ENCODE measurements around the gene DOCK11. TPM values are rescaled to one million over a fixed set of nuclear protein-coding genes. Genes with fewer than 3 reads are reported as not detected.
A peak's percentile ranks its signal among the peaks of the same experiment; 100 is the strongest.

Gene DOCK11
- total RNA-seq, 4 donors from 2014 or later, result 6.4 to 16.4 (median 9.8) TPM

DNA sequence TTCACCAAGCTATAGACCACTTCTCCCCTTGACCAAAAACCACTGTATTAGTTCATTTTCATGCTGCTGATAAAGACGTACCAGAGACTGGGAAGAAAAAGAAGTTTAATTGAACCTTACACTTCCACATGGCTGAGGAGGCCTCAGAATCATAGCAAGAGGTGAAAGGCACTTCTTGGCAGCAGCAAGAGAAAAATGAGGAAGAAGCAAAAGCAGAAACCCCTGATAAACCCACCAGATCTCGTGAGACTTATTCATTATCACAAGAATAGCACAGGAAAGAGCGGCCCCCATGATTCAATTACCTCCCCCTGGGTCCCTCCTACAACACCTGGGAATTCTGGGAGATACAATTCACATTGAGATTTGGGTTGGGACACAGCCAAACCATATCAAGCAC is 97.8 kb downstream of the DOCK11 start:
- in situ Hi-C loops (cut with MboI; ENCODE audit: low pct_ligation_motif_present in 1 of 4, low pct_unique_long_range_greater_than_20kb in 1 of 4, low sequenced_read_pairs in 3 of 4), result no loop called here
- 58% methylated on average over 3 of the region's 3 CpGs; no CpG with 5 or more reads in 1 of the 2 donors for WGBS, 2 donors (ENCODE audit: low coverage in 1 of 2)
- TF ChIP-seq, protein P1, sequence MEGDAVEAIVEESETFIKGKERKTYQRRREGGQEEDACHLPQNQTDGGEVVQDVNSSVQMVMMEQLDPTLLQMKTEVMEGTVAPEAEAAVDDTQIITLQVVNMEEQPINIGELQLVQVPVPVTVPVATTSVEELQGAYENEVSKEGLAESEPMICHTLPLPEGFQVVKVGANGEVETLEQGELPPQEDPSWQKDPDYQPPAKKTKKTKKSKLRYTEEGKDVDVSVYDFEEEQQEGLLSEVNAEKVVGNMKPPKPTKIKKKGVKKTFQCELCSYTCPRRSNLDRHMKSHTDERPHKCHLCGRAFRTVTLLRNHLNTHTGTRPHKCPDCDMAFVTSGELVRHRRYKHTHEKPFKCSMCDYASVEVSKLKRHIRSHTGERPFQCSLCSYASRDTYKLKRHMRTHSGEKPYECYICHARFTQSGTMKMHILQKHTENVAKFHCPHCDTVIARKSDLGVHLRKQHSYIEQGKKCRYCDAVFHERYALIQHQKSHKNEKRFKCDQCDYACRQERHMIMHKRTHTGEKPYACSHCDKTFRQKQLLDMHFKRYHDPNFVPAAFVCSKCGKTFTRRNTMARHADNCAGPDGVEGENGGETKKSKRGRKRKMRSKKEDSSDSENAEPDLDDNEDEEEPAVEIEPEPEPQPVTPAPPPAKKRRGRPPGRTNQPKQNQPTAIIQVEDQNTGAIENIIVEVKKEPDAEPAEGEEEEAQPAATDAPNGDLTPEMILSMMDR (IDR thresholded peaks at IDR 0.05), result no peak
- no peak for TF ChIP-seq EP300 (IDR thresholded peaks at IDR 0.05; ENCODE audit: low read depth)
- no peak for TF ChIP-seq POLR2AphosphoS5 (IDR thresholded peaks at IDR 0.05)
- TF ChIP-seq POLR2A (IDR thresholded peaks at IDR 0.05), result no peak
- Histone ChIP-seq H3K27me3 (no peaks in the 10 kb centered on the region), H3K4me3 (no peak overlapping the region), H3K4me1 (no peaks in the 10 kb centered on the region), H3K9me3 (no peaks in the 10 kb centered on the region), H3K27ac (no peak overlapping the region), H3K36me3 (no peaks in the 10 kb centered on the region)
- intact Hi-C loops (cut with DNase I; ENCODE audit: low total_unique reads), result no loop called here
- DNase-seq, result no peak

DNA sequence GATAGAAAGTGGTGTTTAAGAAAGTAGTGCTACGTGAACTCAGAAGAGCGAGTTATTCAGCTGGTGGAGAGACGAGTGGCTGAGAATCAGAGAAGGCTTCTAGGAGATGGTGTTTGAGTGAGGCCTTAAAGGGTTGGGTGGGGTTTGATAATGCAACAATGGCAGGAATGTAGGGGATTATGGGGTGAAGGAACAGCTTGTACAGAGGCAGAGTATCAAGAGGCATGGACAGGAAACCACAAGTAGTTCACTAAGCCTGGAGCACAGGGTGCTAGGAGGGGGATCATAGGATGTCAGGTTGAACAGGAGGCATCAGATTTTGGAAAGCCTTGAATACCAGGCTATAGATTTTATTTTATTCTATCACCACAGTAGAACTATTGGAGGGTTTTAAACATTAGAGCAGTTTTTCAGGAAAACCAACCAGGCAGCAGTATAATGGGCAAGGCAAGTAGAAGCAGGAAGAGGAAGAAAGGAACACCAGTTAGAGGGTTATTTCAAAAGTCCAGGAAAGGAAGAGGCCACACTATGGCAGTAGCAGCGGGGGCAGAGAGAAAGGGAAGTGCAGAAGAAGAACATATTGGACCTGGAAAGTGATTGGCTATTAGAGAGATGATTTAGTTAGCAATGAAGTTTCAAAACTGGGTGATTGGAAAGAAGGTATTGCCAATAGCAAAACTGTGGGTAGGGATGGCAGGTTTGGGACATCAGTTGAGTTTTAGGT is 99.2 kb downstream of the DOCK11 start:
- WGBS, 2 donors (ENCODE audit: low coverage in 1 of 2), result 76 to 100% methylated on average over 1 to 4 of the region's 4 CpGs
- Histone ChIP-seq H3K27me3 (no peaks in the 10 kb centered on the region), H3K4me1 (no peaks in the 10 kb centered on the region), H3K27ac (peak overlapping the region in 1 of 4 donors; percentile 19), H3K4me3 (no peak overlapping the region), H3K36me3 (no peaks in the 10 kb centered on the region), H3K9me3 (no peaks in the 10 kb centered on the region)
- TF ChIP-seq EP300 (IDR thresholded peaks at IDR 0.05; ENCODE audit: low read depth) (no peak), POLR2AphosphoS5 (IDR thresholded peaks at IDR 0.05) (no peak), POLR2A (IDR thresholded peaks at IDR 0.05) (no peak)
- TF ChIP-seq, protein P1 (IDR thresholded peaks at IDR 0.05), result no peak
- in situ Hi-C loops (cut with MboI; ENCODE audit: low pct_ligation_motif_present in 1 of 4, low pct_unique_long_range_greater_than_20kb in 1 of 4, low sequenced_read_pairs in 3 of 4) (no loop called here), intact Hi-C loops (cut with DNase I; ENCODE audit: low total_unique reads) (loop anchor here (5.0 kb wide), 1 partner anchor 133 kb away; no protein-coding TSS in a partner anchor)
- no peak for DNase-seq

DNA sequence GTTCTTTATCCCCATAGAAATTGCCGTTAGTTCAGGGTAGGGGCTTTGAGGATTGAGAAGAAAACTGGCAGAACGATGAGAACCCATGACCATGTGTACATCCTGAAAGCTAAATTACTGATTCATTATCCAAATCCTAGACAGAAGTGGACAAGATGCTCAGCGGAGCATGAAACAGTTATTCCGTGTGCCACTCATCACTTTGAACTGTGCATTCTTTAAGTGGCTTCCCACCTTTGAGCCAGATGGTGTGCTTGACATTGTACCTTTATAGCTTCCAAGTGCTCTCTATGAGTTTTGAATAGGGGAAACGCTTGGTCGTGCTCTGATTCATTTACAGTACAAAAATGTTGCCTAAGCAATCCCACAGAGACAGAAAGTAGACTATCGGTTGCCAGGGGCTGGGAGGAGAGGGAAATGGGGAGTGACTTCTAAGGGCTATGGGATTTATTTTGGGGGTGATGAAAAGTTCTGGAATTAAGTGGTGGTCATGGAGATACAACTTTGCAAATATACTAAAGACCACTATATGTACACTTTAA is 100.0 kb downstream of the DOCK11 start:
- H3K27me3 ChIP-seq, result no peaks in the 10 kb centered on the region
- no peaks in the 10 kb centered on the region for H3K9me3 ChIP-seq
- no peak for DNase-seq
- WGBS, 2 donors (ENCODE audit: low coverage in 1 of 2), result 69 to 87% methylated on average over 3 to 7 of the region's 7 CpGs
- no peaks in the 10 kb centered on the region for H3K36me3 ChIP-seq
- no peak for TF ChIP-seq POLR2A (IDR thresholded peaks at IDR 0.05)
- TF ChIP-seq EP300 (IDR thresholded peaks at IDR 0.05; ENCODE audit: low read depth), result no peak
- TF ChIP-seq, protein P1 (IDR thresholded peaks at IDR 0.05), result no peak
- TF ChIP-seq POLR2AphosphoS5 (IDR thresholded peaks at IDR 0.05), result no peak
- in situ Hi-C loops (cut with MboI; ENCODE audit: low pct_ligation_motif_present in 1 of 4, low pct_unique_long_range_greater_than_20kb in 1 of 4, low sequenced_read_pairs in 3 of 4), result no loop called here
- H3K4me3 ChIP-seq, result no peak overlapping the region
- intact Hi-C loops (cut with DNase I; ENCODE audit: low total_unique reads), result loop anchor here (5.0 kb wide), 1 partner anchor 133 kb away; no protein-coding TSS in a partner anchor
- H3K4me1 ChIP-seq, result no peaks in the 10 kb centered on the region
- H3K27ac ChIP-seq, result peak overlapping the region in 1 of 4 donors; percentile 19

DNA sequence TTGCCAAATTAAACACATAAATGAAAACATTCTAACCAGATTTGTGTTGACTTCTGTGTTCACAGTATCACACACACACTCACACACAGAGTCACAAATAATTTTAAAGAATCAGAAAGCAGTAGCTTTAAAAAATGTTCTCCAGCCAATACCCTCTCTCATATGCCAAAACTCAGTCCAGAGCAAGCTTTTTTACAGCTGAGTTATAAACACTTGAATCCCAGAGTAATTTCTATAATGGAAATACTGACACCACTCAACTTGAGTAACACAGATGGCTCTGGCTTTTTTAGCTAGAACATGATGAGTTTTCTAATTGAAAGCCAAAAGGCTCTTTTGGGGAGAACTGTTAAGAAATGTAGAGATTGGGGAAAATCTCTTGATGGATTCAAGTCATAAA is 100.8 kb downstream of the DOCK11 start:
- peak overlapping the region in 1 of 4 donors; percentile 21 for H3K27ac ChIP-seq
- H3K4me3 ChIP-seq, result no peak overlapping the region
- in situ Hi-C loops (cut with MboI; ENCODE audit: low pct_ligation_motif_present in 1 of 4, low pct_unique_long_range_greater_than_20kb in 1 of 4, low sequenced_read_pairs in 3 of 4) (no loop called here), intact Hi-C loops (cut with DNase I; ENCODE audit: low total_unique reads) (loop anchor here (5.0 kb wide), 1 partner anchor 134 kb away; no protein-coding TSS in a partner anchor)
- H3K9me3 ChIP-seq, result no peaks in the 10 kb centered on the region
- no peaks in the 10 kb centered on the region for H3K4me1 ChIP-seq
- H3K36me3 ChIP-seq, result no peaks in the 10 kb centered on the region
- TF ChIP-seq POLR2A (IDR thresholded peaks at IDR 0.05) (no peak), POLR2AphosphoS5 (IDR thresholded peaks at IDR 0.05) (no peak), EP300 (IDR thresholded peaks at IDR 0.05; ENCODE audit: low read depth) (no peak)
- TF ChIP-seq, protein P1 (IDR thresholded peaks at IDR 0.05), result no peak
- no peaks in the 10 kb centered on the region for H3K27me3 ChIP-seq
- no peak for DNase-seq
